ENCODE measurements around the gene RAP1GAP2. TPM values are rescaled to one million over a fixed set of nuclear protein-coding genes. Genes with fewer than 3 reads are reported as not detected.

Gene RAP1GAP2
- total RNA-seq, 2 experiments from 2014 or later: 1.9 to 2.3 TPM

Small RNA genes lying within 50 kb of the gene (microRNA-seq; reads per million reads assigned to microRNA genes)
- gene MIR1253 (ENCODE audit: borderline microRNAs expressed, borderline number of aligned reads, borderline replicate concordance): not detected

Other genes with a start within 250 kb of the RAP1GAP2 start
- gene PAFAH1B1, start 202.8 kb upstream of the RAP1GAP2 start, total RNA-seq: 100 to 1,000 TPM; 170 to 173 TPM
- gene CLUH, start 84.7 kb upstream of the RAP1GAP2 start, total RNA-seq: 10 to 100 TPM; 78.4 to 80.4 TPM
- gene CCDC92B, start 46.8 kb upstream of the RAP1GAP2 start, total RNA-seq: under 1 TPM in 1 of 2 experiments, not detected in 1; 0.10 TPM